Peyer's patch (tissue), 4 donors: ENCODE data around the gene COL23A1. TPM values are rescaled to one million over a fixed set of nuclear protein-coding genes. Genes with fewer than 3 reads are reported as not detected.
A peak's percentile ranks its signal among the peaks of the same experiment; 100 is the strongest.
"Not testable (repeated sequence)": the region's sequence is repeated elsewhere in the genome, so short reads cannot be mapped to it uniquely, and the experiment has no call there.

ENCODE experiments used
- DNase-seq, 3 donors: peaks; one replicate each; pipeline ENCODE4 v3.0.0-alpha.2; 2017 to 2019
- H3K27ac ChIP-seq, 4 donors: fragments of 200-600 bp; sonication (generic); one replicate each; pipeline ENCODE4 v1.5.1; 2016 to 2019
- H3K27me3 ChIP-seq, 2 donors: fragments of 200-600 bp; sonication (generic); one replicate each; pipeline ENCODE4 v1.5.1; 2019
- H3K36me3 ChIP-seq, 3 donors: fragments of 200-600 bp; sonication (generic); one replicate each; pipeline ENCODE4 v1.5.1; 2016 to 2019
- H3K4me1 ChIP-seq, 4 donors: fragments of 200-600 bp; sonication (generic); one replicate each; pipeline ENCODE4 v1.5.1; 2016 to 2019
- H3K4me3 ChIP-seq, 4 donors: fragments of 200-600 bp; sonication (generic); 1 replicate in 3 of 4; 2 replicates in 1 of 4; pipeline ENCODE4 v1.5.1; 2016 to 2019; ENCODE audit warnings: mild to moderate bottlenecking in 1 of 4
- H3K9me3 ChIP-seq, 4 donors: fragments of 200-600 bp; sonication (generic); one replicate each; pipeline ENCODE4 v1.5.1; 2016 to 2019; ENCODE audit warnings: mild to moderate bottlenecking in 1 of 4
- POLR2A ChIP-seq, 2 donors: fragments of 450-650 bp; IDR thresholded peaks; one replicate each; pipeline ENCODE4 v1.5.1; 2017; ENCODE audit warnings: antibody characterized with exemption in 2 of 2, mild to moderate bottlenecking in 2 of 2, moderate library complexity in 2 of 2
- total RNA-seq, 4 donors: library from RNA; depleted of rRNA; stranded (reverse); fragments of >200 nt; gene quantifications; one replicate each; pipeline ENCODE4 v1.1.0, GENCODE V29; 2016
- TF ChIP-seq, protein P1 (sequence below), 6 experiments: fragments of 450-650 bp in 4 of 6; fragments of 200-600 bp in 2 of 6; sonication (generic) in 1 of 6; IDR thresholded peaks; one replicate each; pipeline ENCODE4 v1.5.1; 2017 to 2019; ENCODE audit warnings: antibody characterized with exemption in 6 of 6, mild to moderate bottlenecking in 3 of 6, moderate library complexity in 1 of 6

The COL23A1 gene
- total RNA-seq, 4 donors from 2014 or later, result 0.57 to 5.8 (median 1.2) TPM; not detected in 1

DNA sequence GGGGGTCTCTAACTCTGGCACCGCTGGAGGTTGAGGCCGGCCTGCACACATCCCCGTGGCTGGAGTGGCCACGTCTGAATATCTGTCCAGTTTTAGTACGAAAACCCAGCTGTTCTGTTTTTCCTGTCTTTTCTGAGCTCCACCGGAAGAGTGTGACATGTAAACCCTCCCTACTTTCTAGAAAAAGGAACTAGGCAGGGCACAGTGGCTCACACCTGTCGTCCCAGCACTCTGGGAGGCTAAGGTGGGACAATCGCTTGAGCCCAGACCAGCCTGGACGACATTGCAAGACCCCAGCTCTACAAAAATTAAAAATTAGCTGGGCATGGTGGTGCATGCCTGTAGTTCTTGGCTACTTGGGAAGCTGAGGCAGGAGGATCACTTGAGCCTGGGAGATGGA lies 349.4 kb downstream of the COL23A1 start:
- H3K9me3 ChIP-seq, result no peaks in the 10 kb centered on the region
- H3K36me3 ChIP-seq, result no peaks in the 10 kb centered on the region
- TF ChIP-seq, protein P1, sequence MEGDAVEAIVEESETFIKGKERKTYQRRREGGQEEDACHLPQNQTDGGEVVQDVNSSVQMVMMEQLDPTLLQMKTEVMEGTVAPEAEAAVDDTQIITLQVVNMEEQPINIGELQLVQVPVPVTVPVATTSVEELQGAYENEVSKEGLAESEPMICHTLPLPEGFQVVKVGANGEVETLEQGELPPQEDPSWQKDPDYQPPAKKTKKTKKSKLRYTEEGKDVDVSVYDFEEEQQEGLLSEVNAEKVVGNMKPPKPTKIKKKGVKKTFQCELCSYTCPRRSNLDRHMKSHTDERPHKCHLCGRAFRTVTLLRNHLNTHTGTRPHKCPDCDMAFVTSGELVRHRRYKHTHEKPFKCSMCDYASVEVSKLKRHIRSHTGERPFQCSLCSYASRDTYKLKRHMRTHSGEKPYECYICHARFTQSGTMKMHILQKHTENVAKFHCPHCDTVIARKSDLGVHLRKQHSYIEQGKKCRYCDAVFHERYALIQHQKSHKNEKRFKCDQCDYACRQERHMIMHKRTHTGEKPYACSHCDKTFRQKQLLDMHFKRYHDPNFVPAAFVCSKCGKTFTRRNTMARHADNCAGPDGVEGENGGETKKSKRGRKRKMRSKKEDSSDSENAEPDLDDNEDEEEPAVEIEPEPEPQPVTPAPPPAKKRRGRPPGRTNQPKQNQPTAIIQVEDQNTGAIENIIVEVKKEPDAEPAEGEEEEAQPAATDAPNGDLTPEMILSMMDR (IDR thresholded peaks at IDR 0.05), result no peak
- TF ChIP-seq POLR2A (IDR thresholded peaks at IDR 0.05), result no peak
- no peak overlapping the region for H3K4me3 ChIP-seq
- H3K4me1 ChIP-seq, result peaks cover 5 to 39% (median 26%) of the 10 kb centered on the region in 4 donors
- H3K27ac ChIP-seq, result peak overlapping the region in 3 of 4 donors; percentile 45 to 69 (median 68)
- peak in 1 of 3 donors; percentile 24 for DNase-seq
- no peaks in the 10 kb centered on the region for H3K27me3 ChIP-seq

DNA sequence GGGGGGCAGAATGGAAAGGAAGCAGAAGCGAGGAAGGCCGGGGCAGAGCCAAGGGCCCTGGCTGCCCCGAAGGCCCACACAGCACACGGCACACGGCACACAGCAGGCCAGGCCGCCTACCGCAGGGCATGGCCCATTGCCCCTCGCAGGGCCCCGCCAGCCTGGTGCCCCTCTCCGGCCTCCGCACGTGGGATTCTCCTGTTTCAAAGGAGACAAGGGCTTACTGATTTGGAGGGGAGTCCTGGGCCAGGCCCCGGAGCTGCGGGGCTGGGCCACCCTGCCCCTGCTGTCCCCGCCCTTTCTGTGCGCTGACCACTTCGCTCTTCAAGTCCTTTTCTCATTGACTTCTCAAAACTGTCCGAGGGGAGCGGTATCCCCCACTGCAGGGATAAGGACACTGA lies 349.9 kb downstream of the COL23A1 start:
- Histone ChIP-seq H3K4me3 (no peak overlapping the region), H3K36me3 (no peaks in the 10 kb centered on the region), H3K27ac (peak overlapping the region in 3 of 4 donors; percentile 45 to 69 (median 68)), H3K9me3 (no peaks in the 10 kb centered on the region), H3K27me3 (no peaks in the 10 kb centered on the region), H3K4me1 (peaks cover 5 to 39% (median 26%) of the 10 kb centered on the region in 4 donors)
- no peak for DNase-seq
- no peak for TF ChIP-seq POLR2A (IDR thresholded peaks at IDR 0.05)
- TF ChIP-seq, protein P1 (IDR thresholded peaks at IDR 0.05), result no peak

DNA sequence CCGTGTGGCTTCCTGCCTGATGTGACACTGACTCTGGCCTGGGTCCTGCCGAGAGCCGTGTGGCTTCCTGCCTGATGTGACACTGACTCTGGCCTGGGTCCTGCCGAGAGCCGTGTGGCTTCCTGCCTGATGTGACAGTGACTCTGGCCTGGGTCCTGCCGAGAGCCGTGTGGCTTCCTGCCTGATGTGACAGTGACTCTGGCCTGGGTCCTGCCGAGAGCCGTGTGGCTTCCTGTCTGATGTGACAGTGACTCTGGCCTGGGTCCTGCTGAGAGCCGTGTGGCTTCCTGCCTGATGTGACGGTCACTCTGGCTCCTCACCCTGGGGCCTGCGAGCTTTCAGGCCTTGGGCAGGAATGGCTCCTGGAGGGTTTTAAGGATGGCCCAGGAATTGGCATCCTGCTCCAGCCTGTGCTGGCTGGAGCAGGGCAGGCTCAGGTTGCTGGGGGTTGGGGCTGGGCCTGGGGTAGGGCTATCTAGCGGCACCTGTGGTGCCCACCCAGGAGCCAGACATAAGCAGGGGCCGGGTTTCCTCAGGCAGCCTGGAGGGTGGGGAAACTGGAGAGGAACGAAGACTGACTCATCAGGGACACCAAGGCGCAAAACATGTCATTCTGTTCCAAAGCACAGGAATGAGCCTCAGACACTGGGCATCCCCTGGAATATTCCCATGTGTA lies 350.4 kb downstream of the COL23A1 start:
- peaks cover 5 to 41% (median 26%) of the 10 kb centered on the region in 4 donors for H3K4me1 ChIP-seq
- not testable (repeated sequence) for H3K27me3 ChIP-seq, H3K36me3 ChIP-seq, H3K9me3 ChIP-seq, H3K4me3 ChIP-seq
- H3K27ac ChIP-seq, result peak overlapping the region; percentile 26 to 69 (median 56)
- peak in 1 of 3 donors; percentile 65 for DNase-seq

DNA sequence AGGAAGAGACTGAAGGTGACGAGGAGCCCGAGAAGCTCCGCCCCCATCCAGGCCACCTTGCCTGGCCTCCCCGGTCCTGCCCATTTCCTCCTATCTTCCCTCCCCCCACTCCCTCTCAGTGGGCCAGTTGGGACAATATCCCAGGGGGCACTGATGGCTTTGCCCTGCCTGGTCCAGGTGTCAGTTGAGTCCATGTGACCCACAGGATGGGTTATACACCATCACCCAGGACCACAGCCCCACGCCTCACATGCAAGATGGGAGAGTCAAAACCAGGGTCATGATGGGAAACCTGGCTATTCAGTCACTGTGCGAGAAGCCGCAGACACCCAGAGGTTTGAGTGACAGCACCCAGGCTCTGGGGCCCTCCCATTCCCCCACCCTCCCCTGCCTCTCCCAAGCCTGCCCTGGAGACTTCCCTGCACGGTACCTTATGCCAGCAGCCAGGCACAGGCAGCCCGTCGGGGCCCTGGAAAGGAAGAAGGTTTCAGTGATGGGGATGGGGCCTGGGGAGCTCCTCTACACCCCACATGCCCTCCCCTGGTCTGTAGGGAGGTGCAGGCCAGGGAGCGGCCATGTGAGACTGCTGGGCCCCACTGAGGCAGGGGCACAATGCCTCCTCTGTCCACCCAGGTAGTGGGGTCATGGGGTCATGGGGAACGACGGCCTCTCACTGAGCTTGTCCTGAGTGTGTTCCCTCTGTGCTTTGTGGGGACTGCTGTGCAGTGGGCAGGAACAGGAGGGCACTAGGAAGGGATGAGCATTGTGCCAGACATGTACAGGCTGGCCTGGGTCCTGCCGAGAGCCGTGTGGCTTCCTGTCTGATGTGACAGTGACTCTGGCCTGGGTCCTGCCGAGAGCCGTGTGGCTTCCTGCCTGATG lies 351.2 kb downstream of the COL23A1 start:
- Histone ChIP-seq H3K4me1 (peaks cover 5 to 46% (median 26%) of the 10 kb centered on the region in 4 donors), H3K27ac (peak overlapping the region; percentile 59 to 73 (median 68)), H3K4me3 (no peak overlapping the region), H3K9me3 (no peaks in the 10 kb centered on the region), H3K27me3 (no peaks in the 10 kb centered on the region), H3K36me3 (no peaks in the 10 kb centered on the region)
- TF ChIP-seq POLR2A (IDR thresholded peaks at IDR 0.05), result no peak
- TF ChIP-seq, protein P1 (IDR thresholded peaks at IDR 0.05), result no peak
- peak in 1 of 3 donors; percentile 26 for DNase-seq

DNA sequence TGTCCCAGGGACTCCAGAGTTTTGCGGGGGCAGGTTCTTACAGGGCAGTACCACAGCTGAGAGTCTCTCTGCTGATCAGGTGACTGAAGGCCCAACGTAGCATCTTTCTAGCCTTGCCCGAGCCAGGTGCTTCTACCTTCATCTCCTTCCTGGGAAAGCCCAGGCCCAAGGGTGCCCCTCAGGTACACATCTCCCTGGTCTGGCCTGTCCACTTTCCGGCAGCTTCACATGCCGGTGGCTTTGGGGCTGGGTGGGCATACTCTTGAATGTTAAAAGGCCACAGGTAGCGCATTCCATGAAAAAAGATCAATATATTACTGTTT lies 351.9 kb downstream of the COL23A1 start:
- no peak for TF ChIP-seq POLR2A (IDR thresholded peaks at IDR 0.05)
- TF ChIP-seq, protein P1 (IDR thresholded peaks at IDR 0.05), result no peak
- Histone ChIP-seq H3K4me1 (peaks cover 5 to 46% (median 26%) of the 10 kb centered on the region in 4 donors), H3K36me3 (no peaks in the 10 kb centered on the region), H3K9me3 (no peaks in the 10 kb centered on the region), H3K27me3 (no peaks in the 10 kb centered on the region), H3K4me3 (no peak overlapping the region), H3K27ac (peak overlapping the region in 3 of 4 donors; percentile 59 to 69 (median 68))
- no peak for DNase-seq
